Fibroblast of pulmonary artery (primary cell): Measurements from ENCODE around the gene GFPT2.

ENCODE experiments used
- DNase-seq: peaks from one replicate; pipeline ENCODE4 v3.0.0-alpha.2; 2010; ENCODE audit warnings: low read depth
- H3K4me3 ChIP-seq: replicated peaks from 2 replicates; pipeline ENCODE4 v1.5.1; 2011; ENCODE audit warnings: low read depth, mild to moderate bottlenecking, control low read depth, low read length, moderate library complexity
- TF ChIP-seq, protein P1 (sequence below): IDR thresholded peaks from 2 replicates; pipeline ENCODE4 v1.5.1; 2011; ENCODE audit warnings: mild to moderate bottlenecking, control low read depth, low read length, inconsistent platforms; ENCODE audit errors: missing control alignments

The GFPT2 gene

DNA sequence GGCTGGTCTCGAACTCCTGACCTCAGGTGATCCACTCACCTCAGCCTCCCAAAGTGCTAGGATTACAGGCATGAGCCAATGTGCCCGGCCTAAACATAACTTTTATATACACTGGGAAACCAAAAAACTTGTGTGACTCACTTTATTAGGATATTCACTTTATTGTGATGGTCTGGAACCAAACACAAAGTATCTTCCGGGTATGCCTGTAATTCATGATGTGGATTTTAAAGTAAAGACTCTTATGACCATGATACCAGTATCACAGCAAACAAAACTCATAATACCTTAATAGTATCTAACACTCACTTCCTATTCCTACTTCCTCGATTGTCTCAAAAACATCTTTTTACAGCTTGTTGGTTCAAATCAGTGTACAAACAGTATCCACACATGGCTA is 12.7 kb upstream of the GFPT2 start:
- TF ChIP-seq, protein P1, sequence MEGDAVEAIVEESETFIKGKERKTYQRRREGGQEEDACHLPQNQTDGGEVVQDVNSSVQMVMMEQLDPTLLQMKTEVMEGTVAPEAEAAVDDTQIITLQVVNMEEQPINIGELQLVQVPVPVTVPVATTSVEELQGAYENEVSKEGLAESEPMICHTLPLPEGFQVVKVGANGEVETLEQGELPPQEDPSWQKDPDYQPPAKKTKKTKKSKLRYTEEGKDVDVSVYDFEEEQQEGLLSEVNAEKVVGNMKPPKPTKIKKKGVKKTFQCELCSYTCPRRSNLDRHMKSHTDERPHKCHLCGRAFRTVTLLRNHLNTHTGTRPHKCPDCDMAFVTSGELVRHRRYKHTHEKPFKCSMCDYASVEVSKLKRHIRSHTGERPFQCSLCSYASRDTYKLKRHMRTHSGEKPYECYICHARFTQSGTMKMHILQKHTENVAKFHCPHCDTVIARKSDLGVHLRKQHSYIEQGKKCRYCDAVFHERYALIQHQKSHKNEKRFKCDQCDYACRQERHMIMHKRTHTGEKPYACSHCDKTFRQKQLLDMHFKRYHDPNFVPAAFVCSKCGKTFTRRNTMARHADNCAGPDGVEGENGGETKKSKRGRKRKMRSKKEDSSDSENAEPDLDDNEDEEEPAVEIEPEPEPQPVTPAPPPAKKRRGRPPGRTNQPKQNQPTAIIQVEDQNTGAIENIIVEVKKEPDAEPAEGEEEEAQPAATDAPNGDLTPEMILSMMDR, result no peak

DNA sequence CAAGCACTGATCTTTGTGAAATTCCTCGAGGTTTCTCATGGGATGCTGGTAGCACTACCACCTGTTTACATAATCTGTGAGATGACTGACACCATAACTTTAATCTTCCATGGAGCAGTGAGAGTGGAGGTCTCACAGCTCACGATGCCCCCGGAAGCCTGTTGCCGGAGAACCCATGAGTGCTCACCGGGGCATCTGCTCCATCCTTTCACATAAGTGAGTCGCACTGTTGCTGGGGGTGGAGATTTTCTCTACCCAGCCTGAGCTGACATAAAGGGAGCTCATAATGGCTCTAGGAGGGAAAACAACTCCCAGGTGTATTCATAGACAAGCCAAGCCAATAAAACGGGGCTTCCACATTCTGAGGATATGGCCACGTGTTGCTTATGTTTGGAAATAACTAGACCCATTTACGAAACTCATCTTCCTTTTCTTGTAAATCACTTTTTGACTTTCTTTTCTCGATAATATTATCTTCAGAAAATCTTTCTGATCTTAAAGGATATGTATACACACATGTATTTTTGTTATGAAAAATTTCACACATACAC is 11.2 kb upstream of the GFPT2 start:
- no peak overlapping the region for H3K4me3 ChIP-seq
- TF ChIP-seq, protein P1, result no peak
- DNase-seq, result no peak

More for the DNA sequence above, 12.7 kb upstream of the GFPT2 start:
- no peak overlapping the region for H3K4me3 ChIP-seq
- DNase-seq, result no peak

DNA sequence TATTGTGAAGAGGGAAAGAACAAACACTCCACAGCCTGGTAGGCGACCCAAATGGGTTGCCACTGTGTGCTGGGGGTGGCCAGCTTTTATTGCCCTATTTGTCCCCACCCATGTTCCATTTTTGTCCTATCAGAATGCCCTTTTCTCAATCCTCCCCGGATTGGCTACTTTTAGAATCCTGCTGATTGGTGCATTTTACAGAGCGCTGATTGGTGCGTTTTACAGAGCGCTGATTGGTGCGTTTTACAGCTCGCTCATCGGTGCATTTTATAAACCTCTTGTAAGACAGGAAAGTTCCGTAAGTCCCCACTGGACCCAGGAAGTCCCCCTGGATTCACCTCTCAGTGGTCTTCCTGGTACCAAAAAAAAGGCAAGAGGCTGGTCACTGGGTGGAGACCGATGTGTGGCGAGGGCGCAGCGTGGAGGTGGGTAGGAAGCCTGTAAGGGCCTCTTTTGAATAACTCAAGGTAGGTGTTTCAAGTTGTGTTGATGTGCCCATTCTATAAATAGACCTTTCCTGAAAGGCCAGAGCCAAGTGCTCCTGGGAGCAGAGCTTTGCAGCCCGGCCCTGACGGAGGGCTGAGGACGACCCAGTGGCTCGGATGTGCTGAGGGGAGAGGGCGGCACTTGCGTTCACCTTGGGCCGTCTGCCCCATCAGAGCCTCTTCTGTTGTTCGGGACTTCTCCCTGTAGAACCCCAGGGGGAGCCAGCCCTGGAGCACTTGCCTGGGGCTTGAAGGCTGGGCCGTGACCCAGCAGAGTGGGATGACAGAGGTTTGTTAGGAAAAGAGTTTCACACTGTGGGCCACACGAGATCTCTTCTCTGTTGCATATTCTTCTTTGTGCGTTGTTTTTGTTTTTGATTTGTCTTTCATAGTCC is 7.2 kb upstream of the GFPT2 start:
- TF ChIP-seq, protein P1, result no peak
- DNase-seq, result no peak
- H3K4me3 ChIP-seq, result no peak overlapping the region

DNA sequence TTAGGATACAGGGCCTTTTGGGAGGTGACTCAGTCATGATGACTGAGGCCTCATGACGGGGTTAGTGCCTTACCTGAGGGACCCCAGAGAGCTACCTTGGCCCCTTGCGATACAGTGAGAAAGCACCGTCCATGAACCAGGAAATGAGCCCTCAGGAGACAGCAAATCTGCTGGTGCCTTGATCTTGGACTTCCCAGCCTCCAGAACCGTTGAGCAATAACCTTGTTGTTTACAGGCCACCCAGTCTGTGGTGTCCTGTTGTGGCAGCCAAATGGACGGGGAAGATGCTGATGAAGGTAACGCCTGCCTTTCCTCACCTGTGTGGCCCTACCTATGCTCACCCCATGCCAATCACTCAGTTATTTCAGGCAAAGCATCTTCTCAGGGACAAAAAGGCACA is 5.6 kb upstream of the GFPT2 start:
- DNase-seq, result no peak
- TF ChIP-seq, protein P1, result no peak
- H3K4me3 ChIP-seq, result no peak overlapping the region

DNA sequence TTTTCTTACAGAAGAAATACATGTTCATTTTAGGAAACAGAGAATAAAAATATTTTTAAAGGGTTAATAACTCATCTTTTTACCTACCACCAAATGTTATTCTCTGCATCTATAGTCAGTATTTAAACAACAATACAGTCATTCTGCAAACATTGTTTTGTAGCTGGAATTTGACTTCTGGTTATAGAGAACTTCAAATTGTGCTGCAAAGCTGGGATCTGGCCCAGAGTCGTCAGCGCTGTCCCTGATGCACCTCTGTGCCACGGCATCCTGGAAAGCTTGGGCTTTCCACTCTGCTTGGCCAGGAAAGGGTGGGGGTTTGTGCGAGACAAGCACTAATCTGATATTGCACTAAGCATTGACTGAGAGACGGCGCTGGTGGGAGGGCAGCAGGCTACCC is 5.0 kb upstream of the GFPT2 start:
- TF ChIP-seq, protein P1, result no peak

DNA sequence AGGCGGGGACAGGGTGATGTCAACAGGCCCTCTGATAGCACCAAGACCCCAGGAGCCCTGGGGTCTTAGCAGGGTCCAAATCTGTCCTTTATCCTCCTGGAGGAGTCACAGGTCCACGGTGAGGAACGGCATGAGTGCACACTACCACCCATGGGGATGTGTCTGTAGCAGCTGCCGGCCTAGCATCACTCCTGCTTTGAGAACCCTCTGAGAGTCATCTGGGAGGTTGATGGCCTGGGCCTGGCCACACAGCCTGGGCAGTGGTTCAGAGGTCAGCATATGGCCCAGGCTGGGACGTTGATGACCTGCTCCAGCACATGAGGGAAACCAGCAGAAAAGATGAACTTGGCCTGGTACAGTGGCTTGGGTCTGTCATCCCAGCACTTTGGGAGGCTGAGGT is 1.8 kb upstream of the GFPT2 start:
- TF ChIP-seq, protein P1, result no peak
- no peak overlapping the region for H3K4me3 ChIP-seq
- DNase-seq, result no peak

More for the DNA sequence above, 5.0 kb upstream of the GFPT2 start:
- H3K4me3 ChIP-seq, result no peak overlapping the region
- DNase-seq, result no peak
